ENCODE measurements around the gene FKBP1A. TPM values are rescaled to one million over a fixed set of nuclear protein-coding genes. Genes with fewer than 3 reads are reported as not detected.

FKBP1A gene
- total RNA-seq, 1 donor from 2014 or later, result 124 TPM

DNA sequence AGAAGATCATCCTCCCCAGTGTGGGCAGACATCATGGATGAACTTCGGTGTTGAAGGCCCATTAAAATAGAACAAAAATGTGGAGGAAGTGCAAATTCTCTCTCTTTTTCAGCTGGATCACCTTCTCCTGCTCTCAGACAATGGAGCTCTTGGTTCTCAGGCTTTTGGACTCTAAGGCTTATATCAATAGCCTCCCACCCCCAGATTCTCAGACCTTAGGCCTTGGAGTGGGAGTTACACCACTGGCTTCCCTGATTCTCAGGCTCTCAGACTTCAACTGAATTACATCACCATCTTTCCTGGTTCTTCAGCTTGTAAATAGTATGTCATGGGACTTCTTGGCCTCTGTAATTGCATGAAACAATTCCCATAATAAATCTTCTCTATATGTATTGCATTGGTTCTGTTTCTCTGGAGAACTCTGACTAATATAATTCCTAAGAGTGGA lies 37.2 kb upstream of the FKBP1A start:
- no peak for TF ChIP-seq CTCF (IDR thresholded peaks at IDR 0.05; ENCODE audit: borderline replicate concordance)
- H3K27me3 ChIP-seq (ENCODE audit: low read depth), result no peaks in the 10 kb centered on the region
- H3K9me3 ChIP-seq (replicated peaks), result no peaks in the 10 kb centered on the region
- intact Hi-C loops (cut with micrococcal nuclease), result no loop called here
- DNase-seq, result no peak
- H3K36me3 ChIP-seq, result no peaks in the 10 kb centered on the region
- H3K27ac ChIP-seq (replicated peaks), result no peak overlapping the region
- no peak overlapping the region for H3K4me3 ChIP-seq
- H3K4me1 ChIP-seq, result no peaks in the 10 kb centered on the region

GRCh38 chr20:1429143-1429728 lies 36.4 kb upstream of the FKBP1A start:
- H3K9me3 ChIP-seq (replicated peaks), result no peaks in the 10 kb centered on the region
- H3K4me1 ChIP-seq, result no peaks in the 10 kb centered on the region
- intact Hi-C loops (cut with micrococcal nuclease), result no loop called here
- no peak for TF ChIP-seq CTCF (IDR thresholded peaks at IDR 0.05; ENCODE audit: borderline replicate concordance)
- no peak overlapping the region for H3K27ac ChIP-seq (replicated peaks)
- no peaks in the 10 kb centered on the region for H3K36me3 ChIP-seq
- DNase-seq, result no peak
- no peak overlapping the region for H3K4me3 ChIP-seq
- H3K27me3 ChIP-seq (ENCODE audit: low read depth), result no peaks in the 10 kb centered on the region

DNA sequence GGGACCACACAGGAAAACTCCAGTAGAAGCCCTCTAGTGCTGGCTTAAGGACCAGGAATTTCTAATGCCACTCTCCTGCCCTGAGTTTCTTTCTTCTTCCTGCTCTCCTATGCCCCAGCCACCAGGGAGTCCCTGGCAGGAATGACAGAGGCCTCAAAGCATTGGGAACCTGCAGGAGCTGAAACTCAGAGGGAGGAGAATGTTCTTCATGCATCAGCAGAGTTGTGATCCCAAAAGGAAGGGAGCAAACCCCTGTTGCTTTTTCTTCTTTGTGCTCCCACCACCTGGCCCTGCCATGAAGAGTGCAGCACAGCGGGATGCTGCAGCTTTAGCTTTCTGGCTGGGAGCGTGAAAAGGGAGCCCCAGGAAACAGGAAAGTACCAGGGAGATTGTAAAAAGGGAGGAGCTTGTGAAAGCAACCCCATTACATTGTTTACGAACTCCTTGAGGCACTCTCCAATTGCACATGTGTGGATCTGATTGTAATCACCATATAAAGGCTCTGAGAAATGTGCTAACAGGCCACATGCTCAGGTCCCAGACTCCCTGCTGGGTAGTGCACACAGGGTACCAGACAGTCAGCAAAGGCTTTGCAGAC lies 34.7 kb upstream of the FKBP1A start:
- no peaks in the 10 kb centered on the region for H3K4me1 ChIP-seq
- no peaks in the 10 kb centered on the region for H3K9me3 ChIP-seq (replicated peaks)
- no peak overlapping the region for H3K27ac ChIP-seq (replicated peaks)
- H3K4me3 ChIP-seq, result no peak overlapping the region
- no peak for TF ChIP-seq CTCF (IDR thresholded peaks at IDR 0.05; ENCODE audit: borderline replicate concordance)
- intact Hi-C loops (cut with micrococcal nuclease), result no loop called here
- no peak for DNase-seq
- no peaks in the 10 kb centered on the region for H3K36me3 ChIP-seq
- peaks cover 14% of the 10 kb centered on the region for H3K27me3 ChIP-seq (ENCODE audit: low read depth)

DNA sequence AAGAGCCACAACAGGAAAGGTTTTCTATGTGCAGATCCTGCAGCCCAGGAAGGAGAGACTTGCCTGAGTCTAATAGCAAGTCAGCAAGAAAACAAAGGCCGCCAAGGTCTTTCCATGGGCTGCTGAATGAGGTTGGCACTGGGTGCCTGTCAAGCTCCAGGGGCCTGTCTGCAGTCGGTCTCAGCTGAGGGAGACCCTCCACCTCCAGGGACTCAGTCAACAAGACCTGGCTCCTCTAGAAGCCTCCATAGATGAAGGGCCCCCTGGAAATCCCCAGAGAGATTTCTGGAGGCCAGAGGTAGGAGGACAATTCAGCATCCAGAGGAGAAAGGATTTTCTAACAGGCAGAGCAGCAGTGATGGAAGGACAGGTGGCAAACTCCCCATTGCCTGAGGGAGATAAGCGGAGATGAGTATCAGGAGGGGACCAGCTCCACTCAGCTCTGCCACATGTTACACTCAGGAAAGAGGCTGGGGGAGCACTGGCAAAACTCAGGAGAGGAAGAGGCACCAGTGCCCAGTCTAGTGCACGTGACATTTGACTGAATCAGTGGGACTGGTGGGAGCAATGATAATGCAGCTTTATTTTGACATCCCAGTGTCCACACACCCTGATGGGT lies 33.5 kb upstream of the FKBP1A start:
- no peak for TF ChIP-seq CTCF (IDR thresholded peaks at IDR 0.05; ENCODE audit: borderline replicate concordance)
- no peaks in the 10 kb centered on the region for H3K36me3 ChIP-seq
- DNase-seq, result no peak
- H3K4me3 ChIP-seq, result no peak overlapping the region
- H3K9me3 ChIP-seq (replicated peaks), result peaks cover 4% of the 10 kb centered on the region
- H3K27ac ChIP-seq (replicated peaks), result no peak overlapping the region
- no peaks in the 10 kb centered on the region for H3K4me1 ChIP-seq
- peaks cover 21% of the 10 kb centered on the region for H3K27me3 ChIP-seq (ENCODE audit: low read depth)
- intact Hi-C loops (cut with micrococcal nuclease), result no loop called here

DNA sequence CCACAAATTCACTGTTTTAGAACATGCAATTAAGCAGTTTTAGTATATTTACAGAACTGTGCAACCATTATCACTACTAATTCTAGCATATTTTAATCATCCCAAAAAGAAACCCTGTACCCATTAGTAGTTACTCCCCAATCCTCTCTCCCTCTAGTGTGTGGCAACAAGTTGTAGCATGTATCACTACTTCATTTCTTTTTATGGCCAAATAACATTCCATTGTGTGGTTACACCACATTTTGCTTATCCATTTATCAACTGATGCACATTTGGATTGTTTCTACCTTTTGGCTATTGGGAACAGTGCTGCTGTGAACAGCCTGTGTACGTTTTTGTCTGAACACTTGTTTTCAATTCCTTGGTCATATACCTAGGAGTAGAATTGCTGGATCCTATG lies 31.5 kb upstream of the FKBP1A start:
- peaks cover 21% of the 10 kb centered on the region for H3K27me3 ChIP-seq (ENCODE audit: low read depth)
- H3K4me3 ChIP-seq, result no peak overlapping the region
- H3K4me1 ChIP-seq, result no peaks in the 10 kb centered on the region
- no peaks in the 10 kb centered on the region for H3K36me3 ChIP-seq
- DNase-seq, result no peak
- H3K27ac ChIP-seq (replicated peaks), result no peak overlapping the region
- intact Hi-C loops (cut with micrococcal nuclease), result no loop called here
- peaks cover 23% of the 10 kb centered on the region for H3K9me3 ChIP-seq (replicated peaks)
- no peak for TF ChIP-seq CTCF (IDR thresholded peaks at IDR 0.05; ENCODE audit: borderline replicate concordance)

Measured in left ventricle myocardium inferior (tissue), 1 donor.